Measurements from ENCODE around the gene SMIM36.
"Not testable (repeated sequence)": the region's sequence is repeated elsewhere in the genome, so short reads cannot be mapped to it uniquely, and the experiment has no call there.

SMIM36 gene

GRCh38 chr17:55435408-55435807 is 75.8 kb downstream of the SMIM36 start:
- DNase-seq (ENCODE audit: low read depth, low spot score) = no peak

GRCh38 chr17:55434721-55435120 is 76.5 kb downstream of the SMIM36 start:
- DNase-seq (ENCODE audit: low read depth, low spot score) = no peak

- DNase-seq (ENCODE audit: low read depth, low spot score) = no peak
Observed at GRCh38 chr17:55433629-55434422, 77.4 kb downstream of the SMIM36 start.

GRCh38 chr17:55433029-55433628 is 78.1 kb downstream of the SMIM36 start:
- no peak for DNase-seq (ENCODE audit: low read depth, low spot score)

GRCh38 chr17:55432358-55433028 is 78.8 kb downstream of the SMIM36 start:
- DNase-seq (ENCODE audit: low read depth, low spot score) = no peak

- not testable (repeated sequence) for DNase-seq (ENCODE audit: low read depth, low spot score)
Observed at GRCh38 chr17:55431914-55432313, 79.3 kb downstream of the SMIM36 start.

- no peak for DNase-seq (ENCODE audit: low read depth, low spot score)
Observed at GRCh38 chr17:55430541-55431288, 80.5 kb downstream of the SMIM36 start.

- no peak for DNase-seq (ENCODE audit: low read depth, low spot score)
Observed at GRCh38 chr17:55427587-55427882, 83.7 kb downstream of the SMIM36 start.

GRCh38 chr17:55426851-55427586 is 84.2 kb downstream of the SMIM36 start:
- no peak for DNase-seq (ENCODE audit: low read depth, low spot score)

- DNase-seq (ENCODE audit: low read depth, low spot score) = no peak
Observed at GRCh38 chr17:55424893-55425540, 86.2 kb downstream of the SMIM36 start.

- no peak for DNase-seq (ENCODE audit: low read depth, low spot score)
Observed at GRCh38 chr17:55423535-55423934, 87.7 kb downstream of the SMIM36 start.

- not testable (repeated sequence) for DNase-seq (ENCODE audit: low read depth, low spot score)
Observed at GRCh38 chr17:55422828-55423164, 88.5 kb downstream of the SMIM36 start.

GRCh38 chr17:55421179-55421934 is 89.9 kb downstream of the SMIM36 start, which contains the start of gene MMD:
Gene MMD (minus strand): TSS chr17:55421835. CDS start chr17:55421695, 140 bp downstream.
- no peak for DNase-seq (ENCODE audit: low read depth, low spot score)

GRCh38 chr17:55420776-55421178 is 90.5 kb downstream of the SMIM36 start:
- DNase-seq (ENCODE audit: low read depth, low spot score) = no peak

- DNase-seq (ENCODE audit: low read depth, low spot score) = peak; percentile 6
Observed at GRCh38 chr17:55420067-55420775, 91.0 kb downstream of the SMIM36 start.

GRCh38 chr17:55418369-55419268 is 92.6 kb downstream of the SMIM36 start:
- no peak for DNase-seq (ENCODE audit: low read depth, low spot score)

GRCh38 chr17:55417411-55418268 is 93.6 kb downstream of the SMIM36 start:
- no peak for DNase-seq (ENCODE audit: low read depth, low spot score)

Measured in activated CD4-positive, CD25-positive, alpha-beta regulatory T cell treated with anti-CD3 and anti-CD28 coated beads, Interleukin-2, amount 50 U/mL, for 16 hours (primary cell).